GM19328 (cell line): ENCODE measurements around the gene ARHGAP19.
"Not testable (repeated sequence)": the region's sequence is repeated elsewhere in the genome, so short reads cannot be mapped to it uniquely, and the experiment has no call there.

Experiments
- ATAC-seq: cut with Tn5 transposase; IDR thresholded peaks from one replicate; pipeline ENCODE4 v1.9.1; 2021; ENCODE audit warnings: mild to moderate bottlenecking, moderate library complexity; ENCODE audit not compliant: unreplicated experiment

The ARHGAP19 gene

DNA sequence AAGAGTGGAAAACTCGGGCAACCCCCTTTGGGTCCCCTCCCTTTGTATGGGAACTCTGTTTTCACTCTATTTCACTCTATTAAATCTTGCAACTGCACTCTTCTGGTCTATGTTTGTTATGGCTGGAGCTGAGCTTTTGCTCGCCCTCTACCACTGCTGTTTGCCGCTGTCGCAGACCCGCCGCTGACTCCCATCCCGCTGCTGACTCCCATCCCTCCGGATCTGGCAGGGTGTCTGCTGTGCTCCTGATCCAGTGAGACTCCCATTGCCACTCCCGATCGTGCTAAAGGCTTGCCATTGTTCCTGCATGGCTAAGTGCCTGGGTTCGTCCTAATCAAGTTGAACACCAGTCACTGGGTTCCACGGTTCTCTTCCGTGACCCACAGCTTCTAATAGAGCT, 2.4 kb downstream of the ARHGAP19 start:
- not testable (repeated sequence) for ATAC-seq

DNA sequence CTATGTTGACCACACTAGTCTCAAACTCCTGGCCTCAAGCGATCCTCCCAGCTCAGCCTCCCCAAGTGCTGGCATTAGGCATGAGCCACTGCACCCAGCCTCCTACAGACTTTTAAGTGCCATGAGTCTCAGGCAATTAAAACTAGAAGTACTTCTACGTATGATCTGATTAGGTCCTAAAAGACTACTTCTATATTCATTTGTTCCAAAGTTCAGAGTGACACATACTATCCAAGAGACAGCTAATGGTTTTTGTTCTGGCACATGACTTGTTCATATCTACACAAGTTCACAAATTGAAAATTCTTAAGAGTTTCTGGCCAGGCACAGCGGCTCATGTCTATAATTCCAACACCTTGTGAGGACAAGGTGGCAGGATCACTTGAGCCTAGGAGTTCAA, 11.7 kb downstream of the ARHGAP19 start:
- no peak for ATAC-seq

DNA sequence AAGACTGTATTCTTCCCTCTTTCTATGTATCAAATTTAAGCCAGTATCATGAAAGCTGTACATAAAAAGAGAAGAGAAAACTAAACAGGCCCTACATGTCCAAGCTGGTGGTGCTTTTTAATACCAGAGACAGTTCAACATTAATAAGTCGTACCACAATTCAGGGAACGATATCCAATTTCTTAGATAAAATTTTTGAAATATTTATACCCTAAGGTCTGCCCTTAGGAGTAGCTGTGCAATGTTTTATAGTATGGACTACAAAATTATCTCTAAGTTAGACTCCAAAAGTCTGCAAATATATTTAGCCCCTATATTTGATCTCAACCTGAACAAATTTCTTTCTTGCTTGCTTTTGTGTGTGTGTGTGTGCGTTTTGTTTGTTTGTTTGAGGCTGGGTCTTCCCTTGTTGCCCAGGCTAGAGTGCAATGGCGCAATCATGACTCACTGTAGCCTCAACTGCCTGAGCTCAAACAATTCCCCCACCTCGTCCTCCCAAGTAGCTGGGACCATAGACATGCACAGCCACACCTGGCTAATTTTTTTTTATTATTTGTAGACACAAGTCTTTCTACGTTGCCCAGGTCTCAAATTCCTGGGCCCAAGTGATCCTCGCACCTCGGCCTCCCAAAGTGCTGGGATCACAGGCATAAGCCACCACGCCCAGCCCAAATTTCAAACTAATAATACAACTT, 13.2 kb downstream of the ARHGAP19 start:
- ATAC-seq, result no peak

DNA sequence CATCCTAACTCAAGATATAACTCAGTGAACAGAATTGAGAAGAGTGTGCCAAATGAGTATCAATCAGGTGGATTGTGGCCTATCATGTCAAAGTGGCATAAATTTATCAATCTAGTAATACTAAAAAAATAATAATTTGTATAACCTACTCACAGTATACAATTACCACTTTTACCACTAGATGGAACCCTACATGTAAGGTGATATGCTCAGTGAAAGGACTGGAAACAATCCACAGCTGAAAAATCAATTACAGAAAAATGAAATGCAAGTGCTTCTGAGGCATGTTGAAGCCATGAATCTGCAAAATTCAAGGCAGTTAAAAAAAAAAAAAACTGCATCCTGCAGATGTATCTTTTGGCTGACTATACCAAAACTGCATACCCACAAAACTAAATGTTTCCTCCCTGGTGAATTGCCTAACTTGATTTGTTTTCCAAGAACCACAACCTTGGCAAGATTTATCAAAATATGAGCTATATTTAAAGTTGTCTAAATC, 13.9 kb downstream of the ARHGAP19 start:
- no peak for ATAC-seq

DNA sequence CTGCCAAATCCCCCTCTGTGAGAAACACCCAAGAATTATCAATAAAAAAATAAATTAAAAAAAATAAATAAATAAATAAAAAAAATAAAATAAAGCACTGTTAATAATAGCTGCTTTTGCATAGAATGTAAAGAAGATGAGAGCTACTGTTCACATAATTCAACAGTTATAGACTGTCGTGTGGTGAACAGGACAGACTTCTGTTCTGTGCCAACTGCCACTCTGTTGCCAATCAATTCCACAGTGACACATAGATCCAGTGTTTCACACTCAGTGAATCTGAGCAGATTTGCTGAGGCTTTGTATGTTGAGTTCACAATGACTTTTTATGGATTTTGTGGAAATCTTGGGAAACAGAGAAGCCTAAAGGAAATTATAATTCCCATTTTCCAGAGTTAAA, 14.9 kb downstream of the ARHGAP19 start:
- no peak for ATAC-seq

DNA sequence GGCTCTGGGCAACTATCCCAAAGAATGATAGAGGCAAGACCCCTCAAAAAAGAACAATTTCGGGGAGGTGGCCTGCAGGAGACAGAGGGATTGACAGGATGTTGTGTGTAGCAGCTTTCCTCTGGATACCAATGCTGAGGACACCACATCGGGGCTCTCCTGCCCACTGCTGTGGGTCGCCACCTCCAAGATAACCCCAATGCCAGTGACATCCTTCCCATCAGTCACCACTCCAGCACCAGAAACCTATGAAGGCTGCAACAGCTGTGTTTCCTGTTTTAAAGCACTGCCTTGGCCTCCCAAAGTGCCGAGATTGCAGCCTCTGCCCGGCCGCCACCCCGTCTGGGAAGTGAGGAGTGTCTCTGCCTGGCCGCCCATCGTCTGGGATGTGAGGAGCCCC, 17.6 kb downstream of the ARHGAP19 start:
- no peak for ATAC-seq

DNA sequence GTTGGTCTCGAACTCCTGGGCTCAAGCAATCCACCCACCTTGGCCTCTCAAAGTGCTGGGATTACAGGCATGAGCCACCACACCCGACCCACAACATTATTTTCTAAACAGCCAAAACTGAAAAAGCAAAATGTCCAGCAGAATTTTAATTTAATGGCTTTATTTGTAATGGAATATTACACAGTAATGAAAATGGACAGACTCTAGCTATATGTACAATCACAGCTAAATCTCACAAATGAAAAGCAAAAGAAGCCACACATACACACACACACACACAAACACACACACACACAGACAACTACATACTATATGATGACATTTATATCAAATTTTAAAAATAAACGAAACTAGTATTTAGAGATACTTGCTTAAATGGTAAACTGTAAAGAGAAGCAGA, 18.7 kb downstream of the ARHGAP19 start:
- no peak for ATAC-seq

DNA sequence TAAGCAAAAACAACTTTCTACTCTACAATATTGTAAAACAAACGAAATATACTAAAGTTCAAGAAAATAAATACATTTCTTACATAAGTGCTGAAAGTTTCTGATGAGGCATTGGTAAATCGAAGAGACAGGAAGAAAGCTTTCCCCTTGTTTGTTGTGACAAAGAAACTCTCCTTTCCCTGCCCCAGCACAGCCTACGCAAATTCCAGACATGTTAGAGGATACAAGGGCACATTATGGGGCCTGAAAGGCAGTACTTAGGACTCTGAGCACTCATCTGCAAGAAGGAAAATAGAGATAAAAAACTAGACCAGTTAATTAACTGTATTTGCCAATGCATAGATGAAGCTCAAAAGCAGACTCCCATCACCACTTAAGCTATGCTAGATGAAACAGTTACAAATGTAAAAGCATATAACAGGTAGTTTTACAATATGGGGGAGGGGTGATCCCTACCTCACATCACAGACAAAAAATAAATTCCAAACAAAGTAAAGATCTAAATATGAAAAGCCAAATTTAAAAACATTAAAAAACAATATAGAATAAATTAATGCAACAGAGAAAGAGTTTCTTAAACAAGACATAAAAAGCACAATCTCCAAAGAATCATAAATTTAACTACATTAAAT, 21.8 kb downstream of the ARHGAP19 start:
- ATAC-seq, result no peak

DNA sequence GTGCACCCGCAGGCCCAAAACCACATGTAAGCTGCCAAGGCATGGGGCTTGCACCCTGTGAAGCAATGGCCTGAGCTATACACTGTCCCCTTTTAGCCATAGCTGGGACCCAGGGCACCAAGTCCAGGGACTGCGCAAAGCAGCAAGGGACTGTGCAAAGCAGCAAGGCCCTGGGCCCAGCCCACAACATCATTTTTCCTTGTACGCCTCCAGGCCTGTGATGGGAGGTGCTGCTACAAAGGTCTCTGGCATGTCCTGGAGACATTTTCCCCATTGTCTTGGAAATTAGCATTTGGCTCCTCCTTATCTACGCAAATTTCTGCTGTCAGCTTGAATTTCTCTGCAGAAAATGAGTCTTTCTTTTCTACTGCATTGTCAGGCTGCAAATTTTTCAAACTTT, 24.8 kb downstream of the ARHGAP19 start:
- ATAC-seq, result no peak

DNA sequence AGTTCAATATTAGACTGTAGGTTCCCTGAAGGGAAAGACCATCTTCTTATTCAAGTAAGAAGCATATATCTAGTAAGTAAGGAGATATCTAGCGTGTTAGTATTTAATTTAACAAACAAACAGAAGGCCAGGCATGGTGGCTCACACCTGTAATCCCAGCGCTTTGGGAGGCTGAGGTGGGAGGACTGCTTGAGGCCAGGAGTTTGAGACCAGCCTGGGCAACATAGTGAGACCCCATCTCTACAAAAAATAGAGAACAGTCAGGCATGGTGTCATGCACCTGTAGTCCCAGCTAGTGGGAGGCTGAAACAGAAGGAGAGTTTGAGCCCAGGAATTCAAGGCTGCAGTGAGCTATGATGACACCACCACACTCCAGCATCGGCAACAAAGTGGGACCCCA, 27.3 kb downstream of the ARHGAP19 start:
- not testable (repeated sequence) for ATAC-seq

DNA sequence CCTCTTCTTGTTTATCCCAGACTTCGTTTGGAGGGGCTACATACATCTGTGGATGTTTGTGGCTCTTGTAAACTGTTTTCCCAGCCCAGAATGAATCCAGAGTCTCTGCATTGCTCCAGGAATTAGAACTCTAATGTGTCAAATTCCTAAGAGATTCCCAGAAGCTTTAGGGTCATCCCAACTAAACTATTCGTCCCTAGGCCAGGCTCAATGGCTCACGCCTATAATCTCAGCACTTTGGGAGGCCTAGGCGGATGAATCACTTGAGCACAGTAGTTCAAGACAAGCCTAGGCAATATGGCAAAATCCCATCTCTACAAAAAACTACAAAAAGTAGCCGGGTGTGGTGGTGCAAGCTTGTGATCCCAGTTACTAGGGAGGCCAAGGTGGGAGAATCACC, 28.5 kb downstream of the ARHGAP19 start:
- ATAC-seq, result no peak

DNA sequence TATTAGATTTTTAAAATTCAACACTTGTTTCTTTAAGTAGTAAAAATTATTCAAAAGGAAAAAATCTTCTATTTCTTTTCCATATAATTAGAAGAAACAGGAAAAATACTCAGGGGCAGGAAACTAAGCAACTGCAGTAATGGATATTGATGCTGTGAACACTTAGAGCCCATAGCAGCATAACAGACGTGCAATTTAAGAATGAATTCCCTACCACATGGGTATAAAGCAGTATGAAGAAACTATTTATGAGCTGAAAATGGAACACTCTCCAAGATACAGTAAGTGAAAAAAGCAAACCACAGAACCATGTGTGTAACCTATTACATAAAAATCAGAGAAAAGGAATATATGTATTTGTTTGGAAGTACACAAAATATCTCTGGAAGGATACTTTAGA, 30.8 kb downstream of the ARHGAP19 start:
- no peak for ATAC-seq

DNA sequence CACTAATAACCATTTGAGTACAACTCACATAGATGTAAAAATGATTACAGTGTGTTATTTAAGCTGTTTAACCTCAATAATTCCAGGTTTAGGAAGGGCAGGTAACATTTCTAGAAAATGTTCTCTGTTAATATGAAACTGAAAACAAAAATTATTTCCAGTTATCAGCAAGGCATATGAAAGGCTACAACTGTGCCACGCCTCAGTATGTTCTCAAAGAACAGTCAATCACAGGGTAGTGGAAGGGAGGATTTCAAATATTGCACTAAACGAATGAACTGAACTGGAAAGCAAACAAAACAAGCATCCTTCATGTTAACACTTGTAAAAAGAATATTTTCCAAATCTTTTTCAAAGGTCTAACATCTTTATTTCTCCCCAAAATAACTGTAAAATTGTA, 31.3 kb downstream of the ARHGAP19 start:
- ATAC-seq, result no peak

DNA sequence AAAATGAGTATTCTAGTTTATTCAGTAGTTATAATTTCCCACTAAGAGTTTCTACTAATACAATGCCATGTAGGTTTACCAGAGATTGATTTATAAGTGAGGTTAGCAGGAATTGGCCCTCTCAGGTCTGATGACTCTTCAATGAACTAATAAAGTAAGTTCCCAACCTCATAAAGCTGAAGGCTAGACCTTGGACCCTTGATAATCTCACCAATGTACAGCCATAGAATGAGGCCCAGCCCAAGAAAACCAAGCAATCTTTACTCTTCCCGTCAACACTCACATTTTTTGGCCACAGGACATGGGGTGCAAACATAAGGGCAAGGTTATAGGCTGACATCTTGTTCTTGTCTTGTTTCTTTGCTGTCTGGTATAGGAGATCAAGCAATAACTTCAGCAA, 33.3 kb downstream of the ARHGAP19 start:
- no peak for ATAC-seq

DNA sequence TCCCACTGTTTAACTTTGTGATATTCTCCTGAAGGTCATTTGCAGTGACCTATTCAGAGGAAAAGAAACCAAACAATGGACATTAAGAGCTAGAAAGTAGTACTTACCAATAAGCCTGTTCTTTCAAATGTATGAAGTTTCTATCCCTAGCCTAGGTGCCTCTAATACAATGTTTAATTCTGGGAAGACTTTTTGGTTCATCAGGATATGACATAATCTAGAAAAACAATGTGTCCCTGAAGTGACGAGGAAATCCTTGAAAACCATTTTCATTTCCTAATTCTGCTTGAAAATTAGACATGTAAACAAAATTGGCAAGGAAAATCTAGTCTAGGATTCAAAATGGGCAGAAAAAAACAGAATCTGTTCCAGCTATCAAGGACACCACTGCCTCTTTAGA, 36.1 kb downstream of the ARHGAP19 start:
- no peak for ATAC-seq

DNA sequence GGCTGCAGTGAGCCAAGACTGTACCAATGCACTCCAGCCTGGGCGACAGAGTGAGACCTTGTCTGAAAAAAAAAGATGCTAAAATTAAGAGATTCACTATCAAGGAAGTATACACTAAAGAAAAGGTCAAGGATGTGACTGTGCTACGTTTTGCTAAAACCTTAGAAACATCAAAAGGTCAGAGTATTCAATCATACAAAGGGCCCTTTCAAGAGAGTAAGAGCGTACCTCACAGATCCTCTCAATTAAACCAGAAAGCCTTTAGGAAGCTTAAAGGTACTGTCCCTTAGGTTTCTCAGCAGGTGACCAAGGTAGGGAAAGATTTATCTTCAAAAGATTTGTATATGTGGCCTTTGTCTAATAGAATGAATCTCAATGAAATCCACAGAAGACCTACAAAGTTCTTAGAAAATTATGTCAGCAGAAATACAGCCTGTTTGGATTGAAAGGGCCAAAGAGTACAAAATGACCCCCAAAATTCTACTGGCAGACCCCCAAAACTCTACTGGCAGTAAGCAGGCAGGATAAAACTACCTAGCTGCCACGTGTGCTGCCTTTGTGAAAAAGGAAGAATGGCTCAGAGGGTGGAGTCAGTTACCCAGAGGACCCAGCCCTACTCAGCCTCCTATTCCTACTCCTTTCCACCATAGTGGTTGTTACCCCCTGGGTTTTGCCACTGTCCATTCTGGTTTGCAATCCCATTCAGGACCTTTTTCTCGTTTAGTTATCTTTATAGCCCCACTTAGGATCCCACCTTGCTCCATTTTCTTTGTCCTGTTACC, 36.7 kb downstream of the ARHGAP19 start:
- ATAC-seq, result no peak

DNA sequence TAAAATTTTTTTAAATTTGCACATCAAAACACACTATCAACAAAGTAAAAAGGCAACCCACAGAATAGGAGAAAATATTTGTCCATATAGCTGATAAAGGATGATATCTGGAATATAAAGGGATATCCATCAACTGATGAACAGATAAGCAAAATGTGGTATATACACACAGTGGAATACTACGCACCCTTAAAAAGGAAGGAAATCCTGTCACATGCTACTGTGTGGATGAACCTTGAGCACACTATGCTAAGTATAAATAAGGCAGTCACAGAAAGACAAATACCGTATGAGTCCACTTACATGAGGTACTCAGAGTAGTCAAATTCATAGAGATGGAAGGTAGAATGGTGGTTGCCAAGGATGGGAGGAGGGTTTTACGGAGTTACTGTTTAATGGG, 37.7 kb downstream of the ARHGAP19 start:
- ATAC-seq, result no peak

DNA sequence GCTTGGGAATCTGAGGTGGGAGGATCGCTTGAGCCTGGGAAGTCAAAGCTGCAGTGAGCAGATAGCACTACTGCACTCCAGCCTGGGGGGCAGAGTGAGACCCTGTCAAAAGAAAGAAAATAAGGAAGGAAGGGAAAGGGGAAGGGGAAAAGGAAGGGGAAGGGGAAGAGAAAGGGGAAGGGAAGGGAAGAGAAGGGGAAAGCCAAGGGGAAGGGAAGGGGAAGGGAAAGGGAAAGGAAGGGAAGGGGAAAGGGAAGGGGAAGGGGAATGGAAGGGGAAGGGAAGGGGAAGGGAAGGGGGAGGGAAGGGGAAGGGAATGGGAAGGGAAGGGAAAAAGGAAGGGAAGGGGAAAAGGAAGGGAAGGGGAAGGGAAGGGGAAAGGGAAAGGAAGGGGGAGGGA, 41.5 kb downstream of the ARHGAP19 start:
- ATAC-seq, result no peak

DNA sequence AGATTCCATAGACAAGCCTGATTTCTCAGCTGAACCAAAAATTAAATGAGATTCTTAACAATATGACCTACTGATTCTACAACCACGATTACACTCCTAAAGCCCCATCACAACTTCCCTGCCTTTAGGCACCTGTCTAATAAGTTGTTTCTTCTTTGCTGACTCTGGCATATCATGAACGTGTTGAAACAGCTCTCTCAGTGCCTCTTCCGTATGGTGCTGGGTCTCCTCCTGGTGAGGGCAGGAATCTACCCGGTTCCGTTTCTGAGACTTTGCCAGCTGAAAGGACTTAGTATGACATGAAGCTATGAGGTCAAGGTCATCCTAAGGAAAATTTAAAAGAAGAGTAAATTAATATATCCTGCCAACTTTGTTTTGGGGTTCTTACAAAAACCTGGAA, 48.6 kb downstream of the ARHGAP19 start:
- no peak for ATAC-seq

DNA sequence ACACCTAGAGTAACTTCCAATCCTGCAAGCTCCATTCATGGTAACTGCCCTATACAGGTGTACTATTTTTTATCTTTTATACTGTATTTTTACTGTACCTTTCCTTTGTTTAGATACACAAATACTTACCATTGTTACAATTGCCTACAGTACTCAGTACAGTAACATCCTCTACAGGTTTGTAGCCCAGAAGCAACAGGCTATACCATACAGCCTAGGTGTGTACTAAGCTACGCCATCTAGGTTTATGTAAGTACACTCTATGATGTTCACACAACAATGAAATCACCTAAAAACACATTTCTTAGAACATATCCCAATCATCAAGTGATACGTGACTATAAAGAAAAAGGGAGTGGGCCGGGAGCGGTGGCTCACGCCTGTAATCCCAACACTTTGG, 53.6 kb downstream of the ARHGAP19 start:
- ATAC-seq, result no peak

DNA sequence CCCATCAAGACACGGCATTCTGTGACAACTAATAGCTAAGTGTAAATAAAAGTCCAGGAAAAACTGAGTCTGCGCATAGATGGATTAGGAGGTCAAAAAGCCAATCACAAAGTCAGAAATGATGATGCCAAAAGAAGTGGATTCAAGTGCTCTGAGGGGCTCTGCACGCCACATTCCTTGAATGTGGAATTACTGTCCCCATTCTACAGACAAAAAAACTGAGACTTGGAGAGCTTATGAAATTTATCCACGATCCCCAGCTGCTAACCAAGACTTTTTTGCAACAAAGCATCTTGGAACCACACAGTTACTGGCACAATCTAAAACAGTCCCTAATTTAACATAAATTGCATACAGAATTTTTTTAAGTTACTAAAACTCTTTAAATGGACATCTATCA, 57.1 kb downstream of the ARHGAP19 start:
- no peak for ATAC-seq

DNA sequence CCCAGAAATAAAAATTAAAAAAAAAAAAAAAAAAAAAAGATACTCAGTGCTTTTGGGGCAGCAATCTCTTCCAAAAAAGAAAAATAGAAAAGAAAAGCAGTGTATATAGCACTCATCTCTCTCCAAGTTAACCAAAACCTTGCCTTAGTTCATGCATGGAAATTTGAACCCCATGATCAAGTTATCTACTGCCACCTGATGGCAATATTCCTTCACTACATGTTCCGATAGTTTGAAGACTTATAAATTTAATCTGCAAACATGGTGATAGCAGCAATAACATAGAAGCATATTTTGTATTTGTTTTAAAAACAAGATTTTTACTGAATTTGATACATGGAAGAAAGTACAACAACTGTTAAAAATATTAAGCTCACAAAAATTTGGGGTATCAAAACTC, 58.0 kb downstream of the ARHGAP19 start:
- no peak for ATAC-seq
